Left renal pelvis (tissue), 4 donors: ENCODE measurements around the gene LRMDA. TPM values are rescaled to one million over a fixed set of nuclear protein-coding genes. Genes with fewer than 3 reads are reported as not detected.

Source experiments
- DNase-seq, 4 donors: peaks; one replicate each; pipeline ENCODE4 v3.0.0-alpha.2; 2013; ENCODE audit warnings: low read depth in 4 of 4, low spot score in 3 of 4
- polyA plus RNA-seq, 4 donors: library from polyadenylated mRNA; unstranded; fragments of 120-200 nt; gene quantifications; one replicate each; pipeline ENCODE4 v1.2.1, GENCODE V29; 2013; ENCODE audit not compliant: insufficient read length in 4 of 4

Gene LRMDA
- polyA plus RNA-seq, 4 donors: 7.8 to 23.9 (median 16.5) TPM

GRCh38 chr10:75652146-75652740 lies 220.8 kb downstream of the LRMDA start:
- no peak for DNase-seq

- DNase-seq: no peak
These were observed 222.3 kb downstream of the LRMDA start for GRCh38 chr10:75653761-75654160.

DNA sequence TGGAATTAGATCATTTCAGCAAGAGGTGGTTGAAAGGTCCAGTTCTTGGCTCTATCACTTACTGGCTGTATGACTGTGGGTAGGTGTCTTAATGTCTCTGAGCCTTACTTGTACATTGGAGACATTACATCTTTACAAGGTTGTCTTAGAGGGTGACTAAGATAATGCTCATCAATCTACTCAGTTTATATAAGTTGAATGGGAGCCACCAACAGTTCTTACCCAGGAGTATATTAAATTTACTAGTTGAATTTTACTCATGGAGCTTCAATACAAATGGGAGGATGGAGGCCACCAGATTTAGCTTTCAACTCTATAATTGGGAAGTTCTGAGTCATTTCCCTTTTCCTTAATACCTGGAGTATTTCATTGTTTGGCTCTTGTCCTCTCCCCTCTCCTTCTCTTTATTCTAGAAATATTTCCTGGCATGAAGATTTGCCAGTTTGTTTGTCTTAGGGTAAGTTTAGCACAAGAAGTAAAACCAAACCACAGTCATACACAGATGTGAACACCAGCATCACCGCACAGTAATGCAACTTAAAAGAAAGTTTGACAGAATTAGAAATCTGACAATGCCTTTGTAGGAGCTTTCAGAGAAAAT lies 222.8 kb downstream of the LRMDA start:
- no peak for DNase-seq

- no peak for DNase-seq
These were observed 223.3 kb downstream of the LRMDA start for GRCh38 chr10:75654772-75655171.

GRCh38 chr10:75655791-75656451 lies 224.5 kb downstream of the LRMDA start:
- no peak for DNase-seq

- no peak for DNase-seq
These were observed 225.9 kb downstream of the LRMDA start for GRCh38 chr10:75657351-75657750.

DNA sequence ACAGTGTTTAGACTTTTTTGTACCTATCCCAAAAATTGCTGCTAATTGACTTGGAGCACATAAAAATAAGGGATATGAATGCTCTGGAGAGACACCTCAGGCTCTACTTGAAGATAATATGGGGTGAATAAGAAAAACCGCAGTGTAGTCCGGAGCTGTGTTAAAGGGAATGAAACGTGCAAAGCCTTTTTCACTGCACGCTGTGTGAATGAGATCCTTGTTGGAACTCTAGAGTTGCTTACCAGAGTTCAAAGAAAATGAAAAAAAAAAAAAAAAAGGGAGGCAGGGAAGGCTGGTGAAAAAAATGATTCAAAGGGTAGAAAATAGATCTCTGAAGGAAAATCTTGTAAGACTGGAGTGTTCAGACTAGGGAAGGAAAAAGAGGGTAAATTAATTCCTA lies 226.6 kb downstream of the LRMDA start:
- no peak for DNase-seq

DNA sequence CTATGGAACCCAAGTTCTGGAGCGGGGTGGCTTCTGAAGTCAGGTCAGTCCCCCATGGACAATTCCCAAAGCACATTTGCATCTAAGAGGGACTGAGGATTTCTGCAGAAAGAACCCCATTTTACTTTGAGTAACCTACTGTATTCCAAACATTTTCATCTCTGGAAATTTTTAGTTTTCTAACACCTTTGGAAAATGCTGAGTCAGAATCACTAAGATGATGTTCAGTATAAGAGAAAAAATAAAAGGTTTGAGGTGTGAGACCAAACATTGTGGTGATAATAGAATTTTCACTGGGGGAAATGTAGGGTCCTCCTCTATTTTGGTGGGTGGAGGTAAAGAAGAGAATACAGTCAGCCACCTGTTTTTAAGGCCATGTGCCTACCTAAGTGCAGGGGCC lies 227.1 kb downstream of the LRMDA start:
- DNase-seq: no peak

- no peak for DNase-seq
These were observed 227.5 kb downstream of the LRMDA start for GRCh38 chr10:75658915-75659314.

- DNase-seq: no peak
These were observed 229.4 kb downstream of the LRMDA start for GRCh38 chr10:75660823-75661222.

DNA sequence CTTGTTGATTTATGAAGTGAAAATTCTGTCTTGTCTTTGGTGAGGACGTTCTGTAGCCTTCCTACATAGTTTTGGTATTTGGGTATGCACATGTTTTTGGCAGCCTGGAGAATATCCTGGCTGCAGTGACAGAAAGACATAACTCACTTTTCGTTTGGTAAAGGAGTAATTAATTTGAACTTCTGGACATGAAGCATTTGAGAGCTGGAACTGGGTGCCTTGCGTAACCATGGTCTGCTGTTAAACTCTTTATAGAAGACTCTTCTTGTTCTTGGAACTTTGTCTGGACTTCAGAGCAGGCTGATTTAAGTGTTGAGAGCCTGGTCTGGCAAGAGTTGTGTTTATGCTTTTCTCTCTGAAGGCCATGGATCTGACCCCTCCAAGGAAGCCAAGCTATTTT lies 231.3 kb downstream of the LRMDA start:
- DNase-seq: no peak

DNA sequence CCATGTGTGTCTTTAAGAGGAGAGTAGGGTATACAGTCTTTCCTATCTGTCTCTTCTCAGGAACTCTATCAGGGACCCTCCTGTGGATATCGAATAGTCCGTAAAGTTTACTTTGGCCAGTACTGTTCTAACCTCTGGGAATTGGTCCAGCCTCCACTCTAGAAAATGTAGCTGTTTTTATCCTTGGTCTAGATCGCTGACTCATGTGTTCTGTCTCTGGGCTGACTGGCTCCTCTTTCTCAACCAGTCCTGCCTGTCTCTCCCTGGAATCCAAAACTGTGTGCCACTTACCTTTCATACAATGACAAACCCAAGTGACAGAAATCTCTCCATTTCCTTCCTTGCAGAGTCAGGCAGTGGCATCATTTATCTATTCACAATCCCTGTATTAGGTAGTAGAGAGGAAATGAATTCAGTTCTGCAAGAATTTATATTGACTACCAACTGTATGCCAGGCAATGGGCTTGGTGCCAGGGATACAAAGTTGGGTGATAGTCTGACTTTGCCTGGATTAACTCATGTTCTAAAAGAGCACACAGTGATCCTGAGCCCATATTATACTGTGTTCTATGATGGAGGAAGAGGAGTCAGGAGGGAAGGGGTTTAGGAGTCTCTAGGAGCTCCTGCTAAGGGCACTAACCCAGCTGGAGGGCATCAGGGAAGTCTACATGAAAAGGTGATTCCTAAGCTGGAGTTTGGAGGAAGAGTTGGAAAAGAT lies 232.7 kb downstream of the LRMDA start:
- DNase-seq: no peak

- no peak for DNase-seq
These were observed 233.5 kb downstream of the LRMDA start for GRCh38 chr10:75664968-75665367.

- DNase-seq: no peak
These were observed 234.3 kb downstream of the LRMDA start for GRCh38 chr10:75665707-75666106.

DNA sequence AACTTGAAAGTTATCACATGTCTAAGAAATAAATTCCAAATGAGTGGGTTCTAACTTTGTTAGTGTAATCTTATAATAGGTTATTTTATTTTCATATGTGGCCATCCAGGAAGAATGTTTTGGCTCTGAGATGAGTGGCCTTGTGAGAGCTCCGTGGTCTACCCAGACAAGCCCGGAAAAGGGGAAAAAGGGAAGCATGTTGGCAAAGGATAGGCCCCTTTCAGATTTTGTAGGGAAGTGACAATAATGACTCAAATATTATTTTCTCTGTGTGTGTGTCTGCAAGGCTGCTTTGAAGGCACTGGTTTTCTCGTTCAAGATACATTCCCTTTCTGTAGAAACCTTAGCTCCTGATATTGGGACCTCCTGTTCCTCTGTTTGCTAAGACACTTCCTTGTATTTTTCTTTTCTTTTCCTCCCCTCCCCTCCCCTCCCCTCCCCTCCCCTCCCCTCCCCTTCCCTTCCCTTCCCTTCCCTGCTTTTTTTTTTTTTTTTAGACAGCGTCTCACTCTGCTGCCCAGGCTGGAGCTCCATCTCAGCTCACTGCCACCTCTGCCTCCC lies 240.8 kb downstream of the LRMDA start:
- no peak for DNase-seq

GRCh38 chr10:75672842-75673241 lies 241.4 kb downstream of the LRMDA start:
- DNase-seq: no peak

- DNase-seq: no peak
These were observed 246.1 kb downstream of the LRMDA start for GRCh38 chr10:75677541-75677940.

DNA sequence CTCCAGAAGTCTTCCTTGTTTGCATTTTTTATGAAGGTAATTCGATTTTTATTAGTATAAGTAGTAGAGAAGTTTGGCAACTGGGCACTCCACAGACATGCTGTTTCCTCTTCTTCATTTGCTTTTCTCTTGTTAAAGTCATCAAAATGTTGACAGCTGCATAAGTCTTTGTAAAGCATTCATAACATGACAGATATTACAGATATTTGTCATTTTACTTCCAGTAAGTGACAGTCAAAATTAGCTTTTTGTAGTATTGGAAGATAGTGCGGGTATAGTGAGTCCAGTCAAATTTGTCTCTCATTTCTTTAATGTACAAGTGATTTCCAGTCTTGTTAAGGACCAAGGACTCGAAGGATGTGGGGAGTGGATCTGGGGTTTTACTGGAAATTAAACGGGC lies 247.1 kb downstream of the LRMDA start:
- no peak for DNase-seq

- DNase-seq: no peak
These were observed 248.1 kb downstream of the LRMDA start for GRCh38 chr10:75679536-75679935.

GRCh38 chr10:75681334-75681733 lies 249.9 kb downstream of the LRMDA start:
- DNase-seq: no peak
